HG02884 (cell line): ENCODE data around the gene HGF.
"Not testable (repeated sequence)": the region's sequence is repeated elsewhere in the genome, so short reads cannot be mapped to it uniquely, and the experiment has no call there.

Source experiments
- ATAC-seq: cut with Tn5 transposase; IDR thresholded peaks from one replicate; pipeline ENCODE4 v1.9.1; 2021; ENCODE audit warnings: mild to moderate bottlenecking, moderate library complexity; ENCODE audit not compliant: unreplicated experiment

Gene HGF

DNA sequence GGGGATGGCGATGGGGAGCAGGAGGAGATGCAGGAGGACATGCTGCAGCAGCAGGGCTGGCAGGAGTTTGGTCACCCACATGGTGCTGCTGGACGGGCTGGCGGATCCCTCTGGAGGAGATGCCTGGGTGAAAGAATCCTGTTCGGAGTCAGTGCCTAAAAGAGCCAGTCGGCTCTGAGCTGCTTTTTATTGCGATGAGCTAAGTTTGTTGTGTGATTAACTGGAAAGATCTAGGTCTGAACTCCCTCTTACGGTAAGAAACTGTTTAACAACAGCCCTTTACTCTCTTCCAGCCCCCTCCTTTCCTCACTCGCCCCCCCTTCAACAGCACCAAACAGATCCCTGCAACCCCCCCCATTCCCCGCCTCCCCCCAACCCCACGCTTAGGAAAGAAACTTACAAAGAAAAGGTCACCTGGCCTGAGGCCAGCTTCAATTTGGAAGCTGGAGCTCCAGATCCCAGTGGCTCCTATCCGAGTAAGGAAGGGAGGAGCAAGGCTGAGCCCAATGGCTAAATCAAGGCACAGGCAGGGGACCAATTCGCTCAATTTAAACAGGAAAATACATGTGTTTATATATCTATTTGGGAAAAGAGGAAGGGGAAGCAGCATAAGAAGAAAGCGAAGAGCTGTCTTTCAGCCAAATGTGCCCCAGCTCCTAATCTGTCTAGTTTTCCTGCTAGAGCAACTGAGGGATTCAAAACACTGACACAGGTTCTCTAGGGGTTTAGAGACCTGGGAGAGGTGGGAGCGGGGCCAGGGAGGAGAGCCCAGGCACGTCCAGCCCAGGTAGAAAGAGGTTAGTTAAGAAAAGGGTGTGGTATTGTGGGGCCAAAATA lies at the start of gene HGF:
TSS of gene HGF (minus strand) at position 157 of the 837 bp plus-strand sequence. CDS start at position 81, 76 bp downstream.
- ATAC-seq, result no peak

DNA sequence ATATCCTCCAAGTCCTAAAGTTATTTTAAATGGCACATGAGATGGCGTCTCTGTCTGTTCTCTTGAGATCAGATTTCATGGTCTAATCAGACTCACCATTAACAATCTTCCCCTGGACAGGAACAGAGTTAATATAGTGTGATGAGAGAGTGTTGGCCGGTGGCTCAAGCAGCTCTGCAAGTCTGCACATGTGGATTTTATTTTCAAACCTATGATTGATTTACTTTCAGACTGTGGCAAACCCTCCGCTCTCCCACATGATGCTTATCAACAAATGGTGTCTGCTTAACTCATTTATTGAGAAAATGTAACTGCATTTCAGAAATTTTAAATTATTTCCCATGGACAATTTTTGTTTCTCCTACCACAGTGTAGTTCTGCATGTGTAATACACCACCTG lies 46.5 kb upstream of the HGF start:
- no peak for ATAC-seq

DNA sequence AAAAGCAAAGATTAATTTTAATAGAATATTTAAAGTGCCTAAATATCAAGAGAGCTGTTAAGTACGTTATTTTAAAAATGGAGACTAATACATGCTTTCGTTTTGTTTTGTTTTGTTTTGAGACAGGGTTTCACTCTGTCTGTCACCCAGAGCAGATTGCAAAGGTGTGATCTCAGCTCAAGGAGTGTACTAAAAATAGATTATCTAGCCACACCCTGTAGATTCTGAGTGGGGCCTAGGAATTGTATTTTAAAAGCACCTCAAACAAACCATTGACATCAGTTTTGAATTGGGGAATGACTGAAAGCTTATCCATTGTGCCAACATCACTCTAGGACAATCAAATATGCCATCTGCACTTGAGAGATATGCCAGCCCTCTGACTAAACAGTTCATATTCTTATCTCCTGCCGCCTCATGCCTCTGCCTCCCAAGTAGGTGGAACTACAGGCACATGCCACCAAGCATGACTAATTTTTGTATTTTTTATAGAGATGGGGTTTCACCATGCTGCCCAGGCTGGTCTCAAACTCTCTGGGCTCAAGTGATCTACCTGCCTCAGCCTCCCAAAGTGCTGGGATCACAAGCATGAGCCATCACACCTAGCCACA lies 43.1 kb upstream of the HGF start:
- peak; percentile 90 for ATAC-seq

DNA sequence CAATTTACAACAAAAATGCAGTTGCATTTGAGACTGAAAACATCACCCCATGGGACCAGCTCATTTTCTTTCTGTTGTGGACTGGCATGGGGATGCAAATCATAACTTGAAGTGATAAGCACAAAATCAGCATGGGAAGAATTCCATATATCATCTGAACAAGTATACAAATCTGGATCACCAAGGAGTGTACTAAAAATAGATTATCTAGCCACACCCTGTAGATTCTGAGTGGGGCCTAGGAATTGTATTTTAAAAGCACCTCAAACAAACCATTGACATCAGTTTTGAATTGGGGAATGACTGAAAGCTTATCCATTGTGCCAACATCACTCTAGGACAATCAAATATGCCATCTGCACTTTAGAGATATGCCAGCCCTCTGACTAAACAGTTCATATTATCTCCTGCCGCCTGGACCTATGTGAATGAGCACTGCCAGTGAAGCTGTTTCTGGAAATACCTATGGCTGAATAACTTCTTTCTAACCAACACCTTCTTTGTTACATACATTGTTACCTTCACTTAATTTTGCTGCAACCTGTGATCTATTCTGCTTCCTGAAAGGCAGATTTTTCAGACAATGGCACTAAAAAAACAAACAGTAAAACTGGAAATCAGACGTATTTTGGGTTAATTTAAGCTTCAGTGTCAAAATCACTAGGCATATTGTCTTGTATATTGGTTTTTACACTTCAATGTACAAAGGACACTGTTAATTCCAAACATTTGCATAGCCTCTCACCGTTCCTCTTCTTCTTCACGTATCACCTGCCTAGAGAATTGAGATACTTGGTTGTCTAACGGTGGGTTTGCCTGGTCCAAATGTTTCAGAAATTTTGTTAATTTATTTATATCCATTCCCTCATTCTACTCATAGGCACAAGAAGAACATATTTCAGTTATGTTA lies 42.4 kb upstream of the HGF start:
- ATAC-seq, result peak; percentile 42

DNA sequence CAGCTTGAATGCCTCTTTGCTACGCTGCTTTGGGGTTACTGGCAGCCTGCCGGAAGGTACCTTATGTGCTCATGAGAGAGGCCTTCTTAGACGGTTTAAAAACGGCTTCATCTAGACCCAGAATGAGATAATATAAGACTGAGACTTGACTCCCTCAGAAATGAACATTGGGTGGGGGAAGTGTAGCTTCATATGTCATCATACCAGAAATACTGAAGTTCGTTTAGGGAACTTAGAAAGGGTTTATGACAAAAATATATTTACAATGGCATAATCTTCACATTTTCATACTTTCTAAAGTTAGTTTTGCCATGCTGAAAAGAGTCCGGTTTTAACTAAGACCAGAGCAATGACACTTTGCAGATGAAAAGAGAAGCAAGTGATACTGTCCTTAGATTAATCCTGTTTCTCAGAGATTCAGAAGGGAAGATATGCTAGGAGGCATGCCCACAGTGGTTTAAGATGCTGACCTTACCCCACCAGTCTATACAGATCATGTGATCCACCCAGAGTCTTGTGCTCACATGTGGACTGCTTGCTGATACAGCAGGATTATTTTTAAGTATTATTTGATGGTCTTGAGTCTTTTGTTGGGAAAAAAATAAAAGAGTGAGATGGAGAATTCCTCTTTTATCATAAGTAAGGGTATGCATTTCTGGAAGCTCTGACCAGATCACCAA lies 40.8 kb upstream of the HGF start:
- no peak for ATAC-seq

DNA sequence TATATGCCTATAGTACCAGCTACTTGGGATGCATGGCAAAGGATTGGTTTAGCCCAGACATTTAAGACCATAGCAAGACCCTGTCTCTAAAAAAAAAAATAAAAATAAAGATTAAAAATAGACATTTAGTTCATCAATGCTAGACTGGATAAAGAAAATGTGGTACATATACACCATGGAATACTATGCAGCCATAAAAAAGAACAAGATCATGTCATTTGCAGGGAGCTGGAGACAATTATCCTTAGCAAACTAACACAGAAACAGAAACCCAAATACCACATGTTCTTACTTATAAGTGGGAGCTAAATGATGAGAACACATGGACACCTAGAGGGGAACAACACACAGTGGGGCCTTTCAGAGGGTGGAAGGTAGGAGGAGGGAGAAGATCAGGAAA lies 38.5 kb upstream of the HGF start:
- not testable (repeated sequence) for ATAC-seq

DNA sequence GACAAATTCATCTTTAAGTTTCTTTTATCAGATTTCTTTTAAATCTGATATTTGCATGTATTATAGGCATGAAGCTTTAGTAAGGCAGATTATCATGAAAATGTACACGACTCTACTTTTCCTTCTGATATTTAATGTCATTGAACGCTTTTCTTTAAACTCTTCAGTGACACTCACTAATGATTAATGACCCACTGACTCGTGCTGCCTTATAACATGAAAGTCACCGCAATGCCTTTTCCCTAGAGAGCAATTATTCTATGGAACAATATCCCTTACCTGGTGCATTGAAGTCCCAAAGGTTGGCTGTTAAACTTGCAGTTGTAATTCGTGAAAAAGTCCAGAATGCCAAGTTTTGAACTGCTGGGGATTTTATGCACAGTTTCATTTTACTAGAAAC lies 33.4 kb upstream of the HGF start:
- no peak for ATAC-seq

DNA sequence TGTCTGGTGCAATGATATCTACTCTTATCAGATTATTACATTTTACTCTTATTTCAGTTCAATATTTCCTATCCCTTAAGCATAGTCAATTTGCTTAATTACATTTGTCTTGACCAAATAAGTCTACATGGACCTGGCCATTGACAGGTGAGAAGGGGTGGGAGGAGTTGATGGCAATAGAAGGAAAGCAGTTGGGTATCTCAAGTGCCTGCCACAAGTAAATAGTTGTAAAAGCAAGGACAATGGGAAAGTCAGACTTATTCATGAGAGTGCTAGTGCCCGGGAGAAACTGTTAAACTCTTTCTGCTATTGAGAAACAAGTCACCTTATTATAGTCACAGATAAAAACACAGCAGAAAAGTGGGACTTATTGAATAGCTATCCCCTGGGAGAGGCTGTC lies 32.4 kb upstream of the HGF start:
- no peak for ATAC-seq

DNA sequence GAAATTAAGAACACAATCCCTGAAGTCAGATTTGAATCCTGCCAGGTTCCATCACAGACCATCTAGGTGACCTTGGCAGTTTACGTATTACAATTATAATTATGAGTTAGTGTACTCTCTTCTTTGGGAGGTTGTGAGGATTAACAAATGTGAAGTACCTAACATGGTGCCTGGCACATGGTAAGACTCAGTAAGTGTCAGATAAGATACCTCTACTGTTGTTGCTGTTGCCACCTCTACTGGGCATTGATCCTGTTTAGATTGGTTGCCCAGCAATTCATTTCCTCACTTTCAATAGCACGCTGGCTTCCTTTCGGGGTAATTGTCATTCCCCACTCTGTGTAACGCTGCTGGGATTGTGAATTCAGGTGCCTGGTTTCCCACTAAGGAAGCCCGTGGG lies 31.7 kb upstream of the HGF start:
- ATAC-seq, result no peak

DNA sequence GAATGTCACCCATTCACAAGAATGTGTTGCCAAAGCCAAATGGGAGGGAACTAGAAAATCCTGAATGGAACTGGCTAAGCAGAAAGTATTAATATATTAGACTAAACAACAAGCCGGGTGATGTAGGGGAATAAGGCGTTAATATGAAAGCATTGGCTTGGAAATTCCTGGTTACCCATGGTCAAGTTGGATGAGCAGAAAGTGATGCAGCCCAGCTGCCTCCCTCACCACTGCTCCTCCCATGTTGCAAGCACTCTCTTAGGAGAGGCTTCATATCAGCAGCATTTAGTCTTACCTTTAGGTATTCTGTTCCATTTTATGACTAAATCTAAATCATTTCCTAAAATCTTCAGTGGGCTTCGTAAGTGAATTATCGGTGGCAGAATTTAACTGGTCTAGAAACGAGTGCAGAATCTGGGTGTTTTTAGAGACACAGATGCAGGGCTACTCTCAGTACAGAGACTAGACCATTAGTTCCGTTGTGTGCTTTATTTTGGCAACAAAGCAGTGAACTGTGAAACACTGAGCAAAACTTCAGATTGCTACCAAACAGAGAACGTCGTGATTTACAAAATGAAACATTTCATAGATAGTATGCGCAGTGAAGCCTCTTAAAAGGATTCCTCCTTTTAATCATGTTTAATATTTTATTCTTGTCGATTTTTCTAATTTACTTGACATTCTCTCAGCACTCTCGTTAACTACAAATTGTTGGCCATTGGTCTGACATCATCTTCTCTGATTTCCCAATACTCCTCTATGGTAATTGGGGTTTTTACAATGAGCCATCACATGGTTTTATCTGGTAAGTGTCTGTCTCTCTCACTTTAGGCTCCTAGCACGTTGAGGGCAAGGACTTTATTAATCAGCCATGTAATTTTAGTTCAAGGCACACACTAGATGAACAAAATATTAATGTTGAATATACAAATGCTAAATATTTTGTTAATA lies 22.0 kb upstream of the HGF start:
- ATAC-seq, result no peak

DNA sequence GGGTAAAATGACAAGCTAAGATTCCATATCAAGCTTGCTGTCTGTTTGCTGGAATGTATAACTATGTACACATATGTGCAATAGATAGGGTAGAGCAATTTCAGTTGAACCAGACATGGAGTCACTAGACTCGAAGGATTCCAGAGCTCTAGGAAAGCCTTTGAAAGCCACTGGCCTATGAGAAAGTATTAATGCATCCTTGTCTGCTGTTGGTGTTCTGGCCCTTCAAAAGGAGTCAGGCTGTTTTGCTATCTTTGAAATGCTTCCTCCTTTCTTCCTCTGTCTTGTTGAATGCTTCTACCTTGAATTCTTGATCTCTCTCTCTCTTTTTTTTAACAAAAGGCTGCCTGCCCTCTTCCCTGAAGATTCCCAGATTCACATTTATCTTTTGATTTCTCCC lies 20.8 kb upstream of the HGF start:
- no peak for ATAC-seq

DNA sequence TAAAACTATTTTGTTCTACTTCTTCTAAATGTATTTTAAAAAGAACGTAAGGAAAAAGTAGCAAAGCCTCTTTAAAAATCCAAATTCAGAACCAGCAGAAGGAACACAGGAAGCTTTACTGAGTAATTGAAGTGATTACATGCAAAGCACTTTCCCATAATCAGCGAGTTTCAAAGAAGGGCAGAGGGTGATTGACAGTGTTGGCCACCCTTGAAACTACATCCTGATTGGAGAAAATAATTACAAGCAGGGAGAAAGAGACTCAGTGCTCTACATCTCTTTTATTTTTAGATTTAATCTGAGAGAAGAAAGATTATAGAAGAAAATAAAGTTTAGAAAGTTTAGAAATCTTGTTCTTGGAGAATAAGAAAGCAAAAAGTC lies 20.3 kb upstream of the HGF start:
- ATAC-seq, result no peak

DNA sequence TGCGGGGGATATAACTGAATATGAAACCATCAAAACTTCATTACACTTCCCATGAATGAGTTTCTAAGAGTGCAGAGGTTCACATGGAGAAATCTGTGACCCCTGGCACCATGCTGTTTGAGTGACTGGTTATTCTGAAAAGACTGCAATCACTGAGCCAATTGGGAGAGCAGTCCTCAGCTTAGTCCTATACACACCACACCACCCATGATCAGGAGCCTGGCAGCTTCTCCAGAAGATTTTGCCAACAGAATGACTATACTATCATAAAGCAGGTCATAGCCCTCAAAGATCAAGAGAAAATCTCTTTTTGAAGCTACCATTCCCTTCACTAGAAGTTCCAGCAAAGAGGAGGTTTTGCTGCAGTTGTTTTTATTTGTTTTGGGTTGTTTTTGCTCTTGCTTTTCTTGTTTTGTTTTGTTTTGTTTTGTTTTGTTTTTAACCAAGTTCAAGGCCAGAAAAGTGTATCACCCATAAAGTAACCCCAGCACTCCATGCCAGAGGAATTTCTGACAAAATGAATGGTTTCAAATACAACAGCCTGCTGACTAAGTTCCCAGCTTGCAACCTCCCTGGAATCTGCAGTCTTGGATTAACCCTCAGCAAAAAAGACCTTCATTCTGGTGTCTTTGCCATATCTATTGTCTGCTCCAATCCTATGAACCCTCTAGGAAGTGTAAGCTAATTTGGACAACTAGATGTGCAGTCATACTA lies 19.7 kb upstream of the HGF start:
- no peak for ATAC-seq

DNA sequence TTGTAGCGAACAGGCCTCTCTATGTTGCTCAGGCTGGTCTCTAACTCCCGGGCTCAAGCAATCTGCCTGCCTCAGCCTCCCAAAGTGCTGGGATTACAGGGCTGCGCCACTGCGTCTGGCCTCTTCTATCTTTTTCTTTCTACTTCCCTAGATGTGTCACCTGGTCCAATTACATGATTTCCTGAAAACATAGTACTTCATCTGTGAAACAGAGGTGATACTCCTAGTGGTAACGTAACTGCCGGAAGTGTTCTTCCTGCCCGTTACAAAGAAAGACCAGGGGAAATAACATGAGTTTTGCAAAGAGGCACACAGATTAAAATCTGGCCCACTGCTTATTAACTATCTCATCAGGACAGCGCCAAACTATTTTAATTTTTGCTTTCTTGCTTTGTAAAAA lies 18.4 kb upstream of the HGF start:
- ATAC-seq, result no peak

DNA sequence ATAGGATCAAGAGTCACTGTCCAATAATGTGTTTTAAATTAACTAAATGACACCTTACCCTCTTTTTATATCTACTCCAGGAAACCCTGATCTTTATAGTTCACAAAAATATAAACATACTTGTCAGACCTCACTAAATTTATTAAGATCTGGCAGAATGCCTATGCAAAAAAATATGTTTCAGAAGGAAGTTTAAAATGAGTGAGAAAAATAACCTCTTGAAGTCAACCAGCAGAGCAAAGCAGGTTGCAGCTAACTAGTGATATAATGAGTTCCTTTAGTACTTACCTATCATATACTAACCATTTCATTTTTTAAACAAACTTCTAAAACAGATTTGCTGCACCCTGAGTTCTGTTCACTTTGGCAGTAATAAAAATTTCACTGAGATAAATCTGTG lies 14.0 kb upstream of the HGF start:
- ATAC-seq, result no peak

DNA sequence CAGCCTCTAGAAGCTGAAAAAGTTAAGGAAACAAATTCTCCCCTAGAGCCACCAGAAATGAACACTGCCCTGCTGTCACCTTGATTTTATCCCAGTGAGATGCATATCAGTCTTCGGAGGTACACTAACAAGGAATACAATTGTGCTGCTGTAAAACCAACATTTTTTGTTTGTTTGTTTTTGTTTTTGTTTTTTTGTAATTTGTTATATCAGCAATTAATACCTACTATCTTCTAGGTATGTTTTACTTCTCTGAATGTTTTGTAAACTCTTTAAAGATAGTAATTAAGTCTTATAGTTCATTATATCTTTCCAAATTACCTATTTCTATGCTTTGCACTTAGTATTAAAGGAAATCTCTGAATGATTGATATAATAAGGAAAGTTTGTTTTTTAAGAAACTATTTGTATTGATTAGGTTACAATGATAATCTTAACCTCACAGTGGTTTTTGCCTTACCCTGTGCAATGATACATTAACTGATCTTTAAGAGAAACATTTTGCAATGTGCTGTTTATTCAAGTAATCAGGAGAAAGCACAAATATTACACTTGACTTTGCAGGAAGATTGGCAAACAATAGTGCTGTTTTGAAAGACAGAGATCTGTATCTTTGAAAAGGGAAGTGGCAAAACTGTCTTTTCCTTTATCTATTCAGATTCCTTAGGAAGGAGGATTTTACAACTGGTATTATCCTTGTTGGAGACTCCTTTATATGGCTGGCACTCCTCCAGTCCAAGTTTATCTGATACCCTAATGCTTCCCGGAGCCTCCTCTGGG lies 11.3 kb upstream of the HGF start:
- ATAC-seq, result no peak

DNA sequence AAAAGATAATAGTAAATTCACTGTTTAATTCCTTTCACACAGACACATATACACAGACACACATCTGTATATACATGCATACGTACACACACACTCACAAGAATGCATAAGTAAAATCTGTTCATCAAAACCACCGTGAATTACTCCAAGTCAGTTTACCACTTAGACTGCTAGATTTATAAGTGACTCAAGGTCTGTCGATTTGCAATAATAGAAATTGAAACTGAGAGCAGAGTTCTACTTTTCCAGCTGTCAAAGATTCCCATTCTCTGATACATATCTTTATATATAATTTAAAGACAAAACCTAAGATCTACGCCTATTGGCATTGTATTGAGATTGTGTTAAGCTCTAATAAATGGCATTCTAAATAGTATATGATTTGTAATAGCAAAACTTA lies 9.9 kb upstream of the HGF start:
- no peak for ATAC-seq

DNA sequence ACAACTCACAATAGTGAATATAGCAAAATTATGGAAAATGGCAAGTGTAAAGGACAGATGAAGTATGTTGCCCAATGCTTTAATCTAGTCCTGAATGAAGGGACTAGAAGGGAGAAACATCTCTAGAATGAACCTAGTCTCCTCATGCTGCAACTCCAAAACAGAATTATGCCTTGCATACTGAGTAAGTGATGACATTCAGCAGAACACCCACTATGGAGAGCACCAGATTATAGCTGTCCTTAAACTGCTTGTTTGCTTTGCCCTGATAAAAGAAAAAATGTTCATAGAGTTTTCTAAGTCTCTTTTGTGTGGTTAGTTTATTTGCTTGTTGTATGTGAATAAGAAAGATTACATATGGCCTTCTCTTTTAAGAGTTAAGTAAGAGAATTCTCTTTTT lies 7.8 kb upstream of the HGF start:
- no peak for ATAC-seq
